ENCODE measurements around the gene SOX21. TPM values are rescaled to one million over a fixed set of nuclear protein-coding genes. Genes with fewer than 3 reads are reported as not detected.

The SOX21 gene
- total and polyA plus RNA-seq, 2 of the 8 experiments (the other 6 are each of a cell fraction or from before 2014, with no cell fraction given) = 3.9 TPM

DNA sequence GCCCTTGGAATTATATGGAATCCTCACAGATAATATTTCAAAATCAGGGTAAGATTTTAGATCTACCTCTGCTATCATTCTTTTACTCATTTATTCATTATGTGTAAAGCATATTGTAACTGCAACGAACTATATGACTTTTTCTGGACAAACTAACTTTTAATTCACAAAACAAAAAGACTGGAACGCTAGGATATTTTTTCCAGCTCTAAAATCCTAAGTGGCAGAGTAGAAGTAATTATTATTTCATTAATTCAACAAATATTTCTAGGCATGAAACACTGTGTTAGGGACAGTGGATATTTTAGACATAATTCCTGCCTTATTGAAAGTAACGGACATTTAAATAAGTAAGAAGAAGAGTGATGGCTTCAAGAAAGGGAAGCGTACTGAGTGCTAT, 26.9 kb upstream of the SOX21 start (continued):
- TF ChIP-seq, protein P1, sequence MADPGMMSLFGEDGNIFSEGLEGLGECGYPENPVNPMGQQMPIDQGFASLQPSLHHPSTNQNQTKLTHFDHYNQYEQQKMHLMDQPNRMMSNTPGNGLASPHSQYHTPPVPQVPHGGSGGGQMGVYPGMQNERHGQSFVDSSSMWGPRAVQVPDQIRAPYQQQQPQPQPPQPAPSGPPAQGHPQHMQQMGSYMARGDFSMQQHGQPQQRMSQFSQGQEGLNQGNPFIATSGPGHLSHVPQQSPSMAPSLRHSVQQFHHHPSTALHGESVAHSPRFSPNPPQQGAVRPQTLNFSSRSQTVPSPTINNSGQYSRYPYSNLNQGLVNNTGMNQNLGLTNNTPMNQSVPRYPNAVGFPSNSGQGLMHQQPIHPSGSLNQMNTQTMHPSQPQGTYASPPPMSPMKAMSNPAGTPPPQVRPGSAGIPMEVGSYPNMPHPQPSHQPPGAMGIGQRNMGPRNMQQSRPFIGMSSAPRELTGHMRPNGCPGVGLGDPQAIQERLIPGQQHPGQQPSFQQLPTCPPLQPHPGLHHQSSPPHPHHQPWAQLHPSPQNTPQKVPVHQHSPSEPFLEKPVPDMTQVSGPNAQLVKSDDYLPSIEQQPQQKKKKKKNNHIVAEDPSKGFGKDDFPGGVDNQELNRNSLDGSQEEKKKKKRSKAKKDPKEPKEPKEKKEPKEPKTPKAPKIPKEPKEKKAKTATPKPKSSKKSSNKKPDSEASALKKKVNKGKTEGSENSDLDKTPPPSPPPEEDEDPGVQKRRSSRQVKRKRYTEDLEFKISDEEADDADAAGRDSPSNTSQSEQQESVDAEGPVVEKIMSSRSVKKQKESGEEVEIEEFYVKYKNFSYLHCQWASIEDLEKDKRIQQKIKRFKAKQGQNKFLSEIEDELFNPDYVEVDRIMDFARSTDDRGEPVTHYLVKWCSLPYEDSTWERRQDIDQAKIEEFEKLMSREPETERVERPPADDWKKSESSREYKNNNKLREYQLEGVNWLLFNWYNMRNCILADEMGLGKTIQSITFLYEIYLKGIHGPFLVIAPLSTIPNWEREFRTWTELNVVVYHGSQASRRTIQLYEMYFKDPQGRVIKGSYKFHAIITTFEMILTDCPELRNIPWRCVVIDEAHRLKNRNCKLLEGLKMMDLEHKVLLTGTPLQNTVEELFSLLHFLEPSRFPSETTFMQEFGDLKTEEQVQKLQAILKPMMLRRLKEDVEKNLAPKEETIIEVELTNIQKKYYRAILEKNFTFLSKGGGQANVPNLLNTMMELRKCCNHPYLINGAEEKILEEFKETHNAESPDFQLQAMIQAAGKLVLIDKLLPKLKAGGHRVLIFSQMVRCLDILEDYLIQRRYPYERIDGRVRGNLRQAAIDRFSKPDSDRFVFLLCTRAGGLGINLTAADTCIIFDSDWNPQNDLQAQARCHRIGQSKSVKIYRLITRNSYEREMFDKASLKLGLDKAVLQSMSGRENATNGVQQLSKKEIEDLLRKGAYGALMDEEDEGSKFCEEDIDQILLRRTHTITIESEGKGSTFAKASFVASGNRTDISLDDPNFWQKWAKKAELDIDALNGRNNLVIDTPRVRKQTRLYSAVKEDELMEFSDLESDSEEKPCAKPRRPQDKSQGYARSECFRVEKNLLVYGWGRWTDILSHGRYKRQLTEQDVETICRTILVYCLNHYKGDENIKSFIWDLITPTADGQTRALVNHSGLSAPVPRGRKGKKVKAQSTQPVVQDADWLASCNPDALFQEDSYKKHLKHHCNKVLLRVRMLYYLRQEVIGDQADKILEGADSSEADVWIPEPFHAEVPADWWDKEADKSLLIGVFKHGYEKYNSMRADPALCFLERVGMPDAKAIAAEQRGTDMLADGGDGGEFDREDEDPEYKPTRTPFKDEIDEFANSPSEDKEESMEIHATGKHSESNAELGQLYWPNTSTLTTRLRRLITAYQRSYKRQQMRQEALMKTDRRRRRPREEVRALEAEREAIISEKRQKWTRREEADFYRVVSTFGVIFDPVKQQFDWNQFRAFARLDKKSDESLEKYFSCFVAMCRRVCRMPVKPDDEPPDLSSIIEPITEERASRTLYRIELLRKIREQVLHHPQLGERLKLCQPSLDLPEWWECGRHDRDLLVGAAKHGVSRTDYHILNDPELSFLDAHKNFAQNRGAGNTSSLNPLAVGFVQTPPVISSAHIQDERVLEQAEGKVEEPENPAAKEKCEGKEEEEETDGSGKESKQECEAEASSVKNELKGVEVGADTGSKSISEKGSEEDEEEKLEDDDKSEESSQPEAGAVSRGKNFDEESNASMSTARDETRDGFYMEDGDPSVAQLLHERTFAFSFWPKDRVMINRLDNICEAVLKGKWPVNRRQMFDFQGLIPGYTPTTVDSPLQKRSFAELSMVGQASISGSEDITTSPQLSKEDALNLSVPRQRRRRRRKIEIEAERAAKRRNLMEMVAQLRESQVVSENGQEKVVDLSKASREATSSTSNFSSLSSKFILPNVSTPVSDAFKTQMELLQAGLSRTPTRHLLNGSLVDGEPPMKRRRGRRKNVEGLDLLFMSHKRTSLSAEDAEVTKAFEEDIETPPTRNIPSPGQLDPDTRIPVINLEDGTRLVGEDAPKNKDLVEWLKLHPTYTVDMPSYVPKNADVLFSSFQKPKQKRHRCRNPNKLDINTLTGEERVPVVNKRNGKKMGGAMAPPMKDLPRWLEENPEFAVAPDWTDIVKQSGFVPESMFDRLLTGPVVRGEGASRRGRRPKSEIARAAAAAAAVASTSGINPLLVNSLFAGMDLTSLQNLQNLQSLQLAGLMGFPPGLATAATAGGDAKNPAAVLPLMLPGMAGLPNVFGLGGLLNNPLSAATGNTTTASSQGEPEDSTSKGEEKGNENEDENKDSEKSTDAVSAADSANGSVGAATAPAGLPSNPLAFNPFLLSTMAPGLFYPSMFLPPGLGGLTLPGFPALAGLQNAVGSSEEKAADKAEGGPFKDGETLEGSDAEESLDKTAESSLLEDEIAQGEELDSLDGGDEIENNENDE (IDR thresholded peaks at IDR 0.05; ENCODE audit: insufficient replicate concordance, low read length) = no peak
- TF ChIP-seq, protein P2, sequence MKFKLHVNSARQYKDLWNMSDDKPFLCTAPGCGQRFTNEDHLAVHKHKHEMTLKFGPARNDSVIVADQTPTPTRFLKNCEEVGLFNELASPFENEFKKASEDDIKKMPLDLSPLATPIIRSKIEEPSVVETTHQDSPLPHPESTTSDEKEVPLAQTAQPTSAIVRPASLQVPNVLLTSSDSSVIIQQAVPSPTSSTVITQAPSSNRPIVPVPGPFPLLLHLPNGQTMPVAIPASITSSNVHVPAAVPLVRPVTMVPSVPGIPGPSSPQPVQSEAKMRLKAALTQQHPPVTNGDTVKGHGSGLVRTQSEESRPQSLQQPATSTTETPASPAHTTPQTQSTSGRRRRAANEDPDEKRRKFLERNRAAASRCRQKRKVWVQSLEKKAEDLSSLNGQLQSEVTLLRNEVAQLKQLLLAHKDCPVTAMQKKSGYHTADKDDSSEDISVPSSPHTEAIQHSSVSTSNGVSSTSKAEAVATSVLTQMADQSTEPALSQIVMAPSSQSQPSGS (IDR thresholded peaks at IDR 0.05; ENCODE audit: low read length) = no peak
- TF ChIP-seq SP4 (IDR thresholded peaks at IDR 0.05; ENCODE audit: low read length) = no peak
- TF ChIP-seq KDM4A (IDR thresholded peaks at IDR 0.05; ENCODE audit: low read depth, low read length, severe bottlenecking) = no peak
